GM21576 (cell line): Measurements from ENCODE around the gene SPON1.
"Not testable (repeated sequence)": the region's sequence is repeated elsewhere in the genome, so short reads cannot be mapped to it uniquely, and the experiment has no call there.

Source experiments
- ATAC-seq: cut with Tn5 transposase; IDR thresholded peaks from one replicate; pipeline ENCODE4 v1.9.1; 2021; ENCODE audit warnings: mild to moderate bottlenecking, moderate library complexity; ENCODE audit not compliant: unreplicated experiment

SPON1 gene

GRCh38 chr11:14114269-14114668, 151.7 kb downstream of the SPON1 start:
- no peak for ATAC-seq

GRCh38 chr11:14114786-14115185, 152.3 kb downstream of the SPON1 start:
- no peak for ATAC-seq

- ATAC-seq: no peak
Observed at GRCh38 chr11:14117632-14118031, 155.1 kb downstream of the SPON1 start.

GRCh38 chr11:14118072-14118471, 155.5 kb downstream of the SPON1 start:
- ATAC-seq: no peak

GRCh38 chr11:14119357-14119756, 156.8 kb downstream of the SPON1 start:
- no peak for ATAC-seq

GRCh38 chr11:14124350-14124749, 161.8 kb downstream of the SPON1 start:
- ATAC-seq: no peak

- no peak for ATAC-seq
Observed at GRCh38 chr11:14124886-14125285, 162.4 kb downstream of the SPON1 start.

GRCh38 chr11:14125529-14125928, 163.0 kb downstream of the SPON1 start:
- no peak for ATAC-seq

- no peak for ATAC-seq
Observed at GRCh38 chr11:14127679-14128078, 165.2 kb downstream of the SPON1 start.

- ATAC-seq: no peak
Observed at GRCh38 chr11:14132312-14132711, 169.8 kb downstream of the SPON1 start.

GRCh38 chr11:14133381-14133780, 170.9 kb downstream of the SPON1 start:
- no peak for ATAC-seq

- no peak for ATAC-seq
Observed at GRCh38 chr11:14136561-14136960, 174.0 kb downstream of the SPON1 start.

- no peak for ATAC-seq
Observed at GRCh38 chr11:14137284-14137683, 174.8 kb downstream of the SPON1 start.

- ATAC-seq: no peak
Observed at GRCh38 chr11:14140991-14141390, 178.5 kb downstream of the SPON1 start.

GRCh38 chr11:14141676-14142075, 179.2 kb downstream of the SPON1 start:
- ATAC-seq: no peak

- no peak for ATAC-seq
Observed at GRCh38 chr11:14144934-14145333, 182.4 kb downstream of the SPON1 start.

GRCh38 chr11:14148653-14149273, 186.2 kb downstream of the SPON1 start:
- peak; percentile 44 for ATAC-seq

- no peak for ATAC-seq
Observed at GRCh38 chr11:14149683-14150082, 187.2 kb downstream of the SPON1 start.

- ATAC-seq: no peak
Observed at GRCh38 chr11:14150878-14151277, 188.4 kb downstream of the SPON1 start.

- not testable (repeated sequence) for ATAC-seq
Observed at GRCh38 chr11:14154103-14154502, 191.6 kb downstream of the SPON1 start.

- ATAC-seq: no peak
Observed at GRCh38 chr11:14158393-14158792, 195.9 kb downstream of the SPON1 start.

GRCh38 chr11:14163576-14163975, 201.1 kb downstream of the SPON1 start:
- ATAC-seq: no peak

- ATAC-seq: not testable (repeated sequence)
Observed at GRCh38 chr11:14173679-14174078, 211.2 kb downstream of the SPON1 start.
